Thyroid gland (tissue), 4 donors: ENCODE measurements around the gene CACNA1D.

Experiments
- CTCF ChIP-seq, 6 experiments: fragments of 200-600 bp in 3 of 6; fragments of 450-650 bp in 3 of 6; sonication (generic) in 3 of 6; IDR thresholded peaks; one replicate each; pipeline ENCODE4 v1.5.1; 2016 to 2019; ENCODE audit warnings: antibody characterized with exemption in 6 of 6, mild to moderate bottlenecking in 2 of 6, inconsistent platforms in 1 of 6, moderate library complexity in 1 of 6
- POLR2A ChIP-seq, 2 donors: fragments of 450-650 bp; IDR thresholded peaks; one replicate each; pipeline ENCODE4 v1.6.1; 2017; ENCODE audit warnings: antibody characterized with exemption in 2 of 2, mild to moderate bottlenecking in 2 of 2, moderate library complexity in 1 of 2

GRCh38 chr3:53845881-53846133, 351.4 kb downstream of the CACNA1D start:
- TF ChIP-seq CTCF (IDR thresholded peaks at IDR 0.05) (no peak), POLR2A (IDR thresholded peaks at IDR 0.05) (no peak)
